BE2C (cell line): ENCODE results near the gene TAF12. TPM values are rescaled to one million over a fixed set of nuclear protein-coding genes. Genes with fewer than 3 reads are reported as not detected.
"Not testable (repeated sequence)": the region's sequence is repeated elsewhere in the genome, so short reads cannot be mapped to it uniquely, and the experiment has no call there.

Source experiments
- DNase-seq: peaks from one replicate; pipeline ENCODE4 v3.0.0-alpha.2; 2020
- H3K27me3 ChIP-seq: fragments of 250-450 bp; sonication (Bioruptor Pico); 2 replicates; pipeline ENCODE4 v1.5.1; 2020; ENCODE audit warnings: mild to moderate bottlenecking
- H3K36me3 ChIP-seq: fragments of 250-450 bp; sonication (Bioruptor Pico); 2 replicates; pipeline ENCODE4 v1.5.1; 2020; ENCODE audit warnings: mild to moderate bottlenecking
- H3K4me1 ChIP-seq: fragments of 250-450 bp; sonication (Bioruptor Pico); 2 replicates; pipeline ENCODE4 v1.5.1; 2020
- H3K4me3 ChIP-seq: 2 replicates; pipeline ENCODE4 v1.5.1; 2011; ENCODE audit warnings: low read depth, low read length
- H3K9me3 ChIP-seq: fragments of 250-450 bp; sonication (Bioruptor Pico); 2 replicates; pipeline ENCODE4 v1.5.1; 2020
- polyA plus RNA-seq: library from polyadenylated mRNA; unstranded; fragments of >200 nt; gene quantifications from one replicate; pipeline ENCODE4 v1.2.1, GENCODE V29; 2012; ENCODE audit warnings: low read depth, missing spikeins; ENCODE audit not compliant: insufficient read length, insufficient read depth
- TF ChIP-seq, protein P1 (sequence below): IDR thresholded peaks from 2 replicates; pipeline ENCODE4 v1.5.1; 2012; ENCODE audit warnings: mild to moderate bottlenecking, low read depth, low read length

TAF12 gene
- 17.4 TPM for polyA plus RNA-seq

GRCh38 chr1:28642847-28643635 lies at the start of gene TAF12:
Gene TAF12, minus strand, starts transcription at chr1:28643067. Its CDS starts 20,986 bp downstream, at chr1:28622081.
- Histone ChIP-seq H3K9me3 (no peaks in the 10 kb centered on the region), H3K4me1 (0 out of 2 replicates have a peak, but pooled peaks cover 4% of the 10 kb centered on the region), H3K4me3 (peak within 1 kb of the TSS; percentile 88), H3K36me3 (no peaks in the 10 kb centered on the region; the same call in 1 of the 2 replicates), H3K27me3 (no peaks in the 10 kb centered on the region)
- DNase-seq = peak; percentile 88
- TF ChIP-seq, protein P1, sequence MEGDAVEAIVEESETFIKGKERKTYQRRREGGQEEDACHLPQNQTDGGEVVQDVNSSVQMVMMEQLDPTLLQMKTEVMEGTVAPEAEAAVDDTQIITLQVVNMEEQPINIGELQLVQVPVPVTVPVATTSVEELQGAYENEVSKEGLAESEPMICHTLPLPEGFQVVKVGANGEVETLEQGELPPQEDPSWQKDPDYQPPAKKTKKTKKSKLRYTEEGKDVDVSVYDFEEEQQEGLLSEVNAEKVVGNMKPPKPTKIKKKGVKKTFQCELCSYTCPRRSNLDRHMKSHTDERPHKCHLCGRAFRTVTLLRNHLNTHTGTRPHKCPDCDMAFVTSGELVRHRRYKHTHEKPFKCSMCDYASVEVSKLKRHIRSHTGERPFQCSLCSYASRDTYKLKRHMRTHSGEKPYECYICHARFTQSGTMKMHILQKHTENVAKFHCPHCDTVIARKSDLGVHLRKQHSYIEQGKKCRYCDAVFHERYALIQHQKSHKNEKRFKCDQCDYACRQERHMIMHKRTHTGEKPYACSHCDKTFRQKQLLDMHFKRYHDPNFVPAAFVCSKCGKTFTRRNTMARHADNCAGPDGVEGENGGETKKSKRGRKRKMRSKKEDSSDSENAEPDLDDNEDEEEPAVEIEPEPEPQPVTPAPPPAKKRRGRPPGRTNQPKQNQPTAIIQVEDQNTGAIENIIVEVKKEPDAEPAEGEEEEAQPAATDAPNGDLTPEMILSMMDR = 0 out of 2 replicates have a peak, but pooled peaks have one; percentile 22

GRCh38 chr1:28691627-28692026 lies 48.8 kb upstream of the TAF12 start:
- H3K4me1 ChIP-seq, H3K27me3 ChIP-seq, H3K9me3 ChIP-seq, H3K36me3 ChIP-seq, DNase-seq, H3K4me3 ChIP-seq: not testable (repeated sequence)

DNA sequence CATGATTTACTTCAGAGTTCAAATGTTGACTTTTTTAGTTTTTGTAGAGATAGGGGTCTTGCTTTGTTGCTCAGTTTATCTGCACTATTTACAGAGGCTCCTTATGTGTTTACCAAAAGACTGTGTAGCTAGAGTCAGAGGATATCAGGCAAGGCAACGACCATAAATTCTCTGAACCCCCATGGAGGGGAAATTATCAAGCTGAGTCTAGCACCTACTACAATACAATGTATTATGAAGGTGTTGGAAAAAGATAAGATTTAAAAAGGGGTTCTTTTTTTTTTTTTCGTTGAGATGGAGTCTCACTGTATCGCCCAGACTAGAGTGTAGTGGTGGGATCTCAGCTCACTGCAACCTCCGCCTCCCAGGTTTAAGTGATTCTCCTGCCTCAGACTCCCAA lies 42.1 kb upstream of the TAF12 start:
- Histone ChIP-seq H3K27me3 (no peaks in the 10 kb centered on the region), H3K4me3 (no peak overlapping the region), H3K4me1 (no peaks in the 10 kb centered on the region), H3K36me3 (no peaks in the 10 kb centered on the region), H3K9me3 (no peaks in the 10 kb centered on the region)
- TF ChIP-seq, protein P1 = no peak
- no peak for DNase-seq

- H3K36me3 ChIP-seq = no peaks in the 10 kb centered on the region
- H3K27me3 ChIP-seq = no peaks in the 10 kb centered on the region
- H3K4me1 ChIP-seq = no peaks in the 10 kb centered on the region
- TF ChIP-seq, protein P1 = no peak
- H3K9me3 ChIP-seq = no peaks in the 10 kb centered on the region
- no peak for DNase-seq
- H3K4me3 ChIP-seq = no peak overlapping the region
These were observed 40.0 kb upstream of the TAF12 start for GRCh38 chr1:28682840-28683239.

GRCh38 chr1:28680151-28680550 lies 37.3 kb upstream of the TAF12 start:
- Histone ChIP-seq H3K36me3 (no peaks in the 10 kb centered on the region), H3K4me1 (no peaks in the 10 kb centered on the region), H3K27me3 (no peaks in the 10 kb centered on the region), H3K9me3 (no peaks in the 10 kb centered on the region), H3K4me3 (no peak overlapping the region)
- no peak for DNase-seq
- TF ChIP-seq, protein P1 = no peak

DNA sequence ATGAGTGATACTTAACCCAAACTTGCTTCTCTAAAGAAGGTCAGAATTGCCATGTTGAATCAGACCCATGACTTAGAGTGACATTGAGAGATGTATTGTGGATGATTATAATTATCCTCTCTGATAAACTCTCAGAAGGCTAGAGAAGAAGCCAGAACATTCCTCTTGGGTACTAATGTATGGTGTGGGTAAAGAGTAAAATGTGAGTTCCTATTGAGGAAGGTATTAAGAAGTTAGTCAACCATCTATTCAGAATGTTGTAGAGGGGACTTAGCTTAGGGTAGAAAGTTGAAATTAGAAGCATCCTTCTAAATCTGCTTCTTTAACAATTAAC lies 33.0 kb upstream of the TAF12 start:
- Histone ChIP-seq H3K27me3 (no peaks in the 10 kb centered on the region), H3K9me3 (no peaks in the 10 kb centered on the region), H3K4me1 (no peaks in the 10 kb centered on the region), H3K36me3 (no peaks in the 10 kb centered on the region), H3K4me3 (no peak overlapping the region)
- TF ChIP-seq, protein P1 = no peak
- no peak for DNase-seq

GRCh38 chr1:28672971-28673370 lies 30.1 kb upstream of the TAF12 start:
- not testable (repeated sequence) for H3K27me3 ChIP-seq, H3K36me3 ChIP-seq, H3K9me3 ChIP-seq, H3K4me1 ChIP-seq, DNase-seq, H3K4me3 ChIP-seq
